Loucy (cell line): ENCODE measurements around the gene FBXO31.

ENCODE experiments used
- EZH2phosphoT487 ChIP-seq: fragments of 200-600 bp; IDR thresholded peaks from 2 replicates; pipeline ENCODE4 v1.6.1; 2018; ENCODE audit warnings: antibody characterized with exemption, mild to moderate bottlenecking, moderate library complexity, borderline replicate concordance
- TF ChIP-seq, protein P1 (sequence below): fragments of 200-600 bp; sonication (generic); conservative IDR thresholded peaks from 2 replicates; pipeline ENCODE4 v1.5.1; 2014; ENCODE audit warnings: mild to moderate bottlenecking, antibody characterized with exemption, low read length

GRCh38 chr16:87431926-87432325, 48.4 kb upstream of the FBXO31 start:
- TF ChIP-seq, protein P1, sequence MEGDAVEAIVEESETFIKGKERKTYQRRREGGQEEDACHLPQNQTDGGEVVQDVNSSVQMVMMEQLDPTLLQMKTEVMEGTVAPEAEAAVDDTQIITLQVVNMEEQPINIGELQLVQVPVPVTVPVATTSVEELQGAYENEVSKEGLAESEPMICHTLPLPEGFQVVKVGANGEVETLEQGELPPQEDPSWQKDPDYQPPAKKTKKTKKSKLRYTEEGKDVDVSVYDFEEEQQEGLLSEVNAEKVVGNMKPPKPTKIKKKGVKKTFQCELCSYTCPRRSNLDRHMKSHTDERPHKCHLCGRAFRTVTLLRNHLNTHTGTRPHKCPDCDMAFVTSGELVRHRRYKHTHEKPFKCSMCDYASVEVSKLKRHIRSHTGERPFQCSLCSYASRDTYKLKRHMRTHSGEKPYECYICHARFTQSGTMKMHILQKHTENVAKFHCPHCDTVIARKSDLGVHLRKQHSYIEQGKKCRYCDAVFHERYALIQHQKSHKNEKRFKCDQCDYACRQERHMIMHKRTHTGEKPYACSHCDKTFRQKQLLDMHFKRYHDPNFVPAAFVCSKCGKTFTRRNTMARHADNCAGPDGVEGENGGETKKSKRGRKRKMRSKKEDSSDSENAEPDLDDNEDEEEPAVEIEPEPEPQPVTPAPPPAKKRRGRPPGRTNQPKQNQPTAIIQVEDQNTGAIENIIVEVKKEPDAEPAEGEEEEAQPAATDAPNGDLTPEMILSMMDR, result no peak
- TF ChIP-seq EZH2phosphoT487, result no peak
